Ovary (tissue), 9 donors: ENCODE results near the gene MYO5B. TPM values are rescaled to one million over a fixed set of nuclear protein-coding genes. Genes with fewer than 3 reads are reported as not detected.
"Not testable (repeated sequence)": the region's sequence is repeated elsewhere in the genome, so short reads cannot be mapped to it uniquely, and the experiment has no call there.

Experiments
- DNase-seq, 5 donors: peaks; one replicate each; pipeline ENCODE4 v3.0.0-alpha.2; 2019 to 2020
- H3K27ac ChIP-seq, 2 donors: fragments of 200-600 bp; one replicate each; pipeline versions ENCODE4 v1.5.1 to v1.8.0; 2019 to 2022
- H3K27me3 ChIP-seq: fragments of 200-600 bp; one replicate; pipeline ENCODE4 v1.8.0; 2022
- H3K36me3 ChIP-seq: fragments of 200-600 bp; sonication (generic); one replicate; pipeline ENCODE4 v1.5.1; 2019
- H3K4me1 ChIP-seq: one replicate; pipeline ENCODE4 v1.8.1; 2013; ENCODE audit warnings: mild to moderate bottlenecking, moderate library complexity; ENCODE audit not compliant: insufficient read depth
- H3K4me3 ChIP-seq: fragments of 200-600 bp; sonication (generic); one replicate; pipeline ENCODE4 v1.5.1; 2017
- H3K9me3 ChIP-seq, 2 donors: fragments of 200-600 bp in 1 of 2; sonication (generic) in 1 of 2; one replicate each; pipeline versions ENCODE4 v1.5.1 to v1.8.1; 2013 to 2019; ENCODE audit warnings: mild to moderate bottlenecking in 1 of 2, moderate library complexity in 1 of 2
- CTCF ChIP-seq, 3 donors: fragments of 450-650 bp in 2 of 3; fragments of 200-600 bp in 1 of 3; IDR thresholded peaks; one replicate each; pipeline versions ENCODE4 v1.5.1 to v1.8.0; 2016 to 2022; ENCODE audit warnings: antibody characterized with exemption in 3 of 3, mild to moderate bottlenecking in 1 of 3
- EP300 ChIP-seq: sonication (generic); formaldehyde crosslinking; IDR thresholded peaks from one replicate; pipeline ENCODE4 v1.6.1; 2017; ENCODE audit warnings: antibody characterized with exemption
- POLR2A ChIP-seq: fragments of 450-650 bp; IDR thresholded peaks from one replicate; pipeline ENCODE4 v1.6.1; 2017; ENCODE audit warnings: antibody characterized with exemption, mild to moderate bottlenecking, moderate library complexity
- WGBS, 3 donors: extraction: QIAGEN DNeasy Blood & Tissue Kit in 1 of 3; methylation state at CpG; one replicate each; pipeline versions ENCODE4 v1.1.5 to v1.1.7; 2013 to 2017; 5-methylcytosine and 5-hydroxymethylcytosine counted together
- intact Hi-C, 4 donors: fragments of 100-400 bp; cut with DNase I; formaldehyde crosslinking; loops; one replicate each; pipeline versions ENCODE4 v1.11.0 to v1.15.1; 2022 to 2023
- polyA plus RNA-seq, 2 donors: library from polyadenylated mRNA; stranded (reverse); fragments of 200-250 nt in 1 of 2; fragments of 350-450 nt in 1 of 2; fragmentation: Illumina TruSeq in 1 of 2; extraction: RNeasy Lipid Tissue Mini Kit (QIAGEN cat#74804) in 1 of 2; gene quantifications; one replicate each; pipeline ENCODE4 v1.2.3, GENCODE V29; 2013 to 2014
- total RNA-seq, 7 donors: library from RNA; depleted of rRNA in 2 of 7; stranded (reverse); fragments of >200 nt in 2 of 7; fragmentation: NEBNext Ultra II Directional in 3 of 7; extraction: Animal tissue kit (Norgen Biotek cat#: 25700) in 3 of 7; gene quantifications; one replicate each; pipeline versions ENCODE4 v1.1.0 to v1.2.4, GENCODE V29; 2016 to 2023
- donor health status: DM: no; HTN: no; CAD: no; lungs with moderate emphysema.
- donor health status: DM: no; HTN: no; CAD: no.
- donor health status: Bipolar disorder and iron deficiency.
- donor health status: DM: yes; HTN: yes; CAD: no.
- donor health status: DM: no; HTN: no; CAD: no.
- donor health status: DM: yes; HTN: yes; CAD: no.

MYO5B gene
- total and polyA plus RNA-seq, 9 donors: 0.25 to 25.5 (median 1.5) TPM

DNA sequence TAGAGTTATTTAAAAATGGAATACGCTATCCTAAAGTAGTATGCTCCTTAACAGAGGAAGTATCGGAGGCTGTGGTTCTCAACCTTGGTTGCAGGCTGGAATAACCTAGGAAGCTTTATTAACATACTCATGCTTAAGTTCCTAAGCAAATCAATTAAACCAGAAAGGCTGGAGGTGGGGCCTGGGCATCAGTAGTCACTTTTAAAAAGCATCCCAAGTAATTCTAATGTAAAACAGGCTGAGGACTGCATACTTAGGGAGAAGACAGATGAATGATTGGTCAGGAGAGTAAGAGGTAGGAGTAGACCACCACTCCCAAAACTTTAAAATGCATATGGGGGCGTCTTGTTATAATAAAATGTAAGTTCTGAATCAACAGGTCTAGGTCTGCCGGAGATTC lies 396.9 kb downstream of the MYO5B start:
- intact Hi-C loops: no loop called here
- no peak for DNase-seq
- Histone ChIP-seq H3K27me3 (no peaks in the 10 kb centered on the region), H3K36me3 (no peaks in the 10 kb centered on the region), H3K9me3 (no peaks in the 10 kb centered on the region), H3K27ac (no peak overlapping the region), H3K4me3 (no peak overlapping the region), H3K4me1 (no peaks in the 10 kb centered on the region)
- WGBS, 3 donors: 95 to 98% (median 96%) methylated on average over 4 of the region's 4 CpGs
- TF ChIP-seq POLR2A (no peak), EP300 (no peak), CTCF (IDR thresholded peaks at IDR 0.05) (no peak)

DNA sequence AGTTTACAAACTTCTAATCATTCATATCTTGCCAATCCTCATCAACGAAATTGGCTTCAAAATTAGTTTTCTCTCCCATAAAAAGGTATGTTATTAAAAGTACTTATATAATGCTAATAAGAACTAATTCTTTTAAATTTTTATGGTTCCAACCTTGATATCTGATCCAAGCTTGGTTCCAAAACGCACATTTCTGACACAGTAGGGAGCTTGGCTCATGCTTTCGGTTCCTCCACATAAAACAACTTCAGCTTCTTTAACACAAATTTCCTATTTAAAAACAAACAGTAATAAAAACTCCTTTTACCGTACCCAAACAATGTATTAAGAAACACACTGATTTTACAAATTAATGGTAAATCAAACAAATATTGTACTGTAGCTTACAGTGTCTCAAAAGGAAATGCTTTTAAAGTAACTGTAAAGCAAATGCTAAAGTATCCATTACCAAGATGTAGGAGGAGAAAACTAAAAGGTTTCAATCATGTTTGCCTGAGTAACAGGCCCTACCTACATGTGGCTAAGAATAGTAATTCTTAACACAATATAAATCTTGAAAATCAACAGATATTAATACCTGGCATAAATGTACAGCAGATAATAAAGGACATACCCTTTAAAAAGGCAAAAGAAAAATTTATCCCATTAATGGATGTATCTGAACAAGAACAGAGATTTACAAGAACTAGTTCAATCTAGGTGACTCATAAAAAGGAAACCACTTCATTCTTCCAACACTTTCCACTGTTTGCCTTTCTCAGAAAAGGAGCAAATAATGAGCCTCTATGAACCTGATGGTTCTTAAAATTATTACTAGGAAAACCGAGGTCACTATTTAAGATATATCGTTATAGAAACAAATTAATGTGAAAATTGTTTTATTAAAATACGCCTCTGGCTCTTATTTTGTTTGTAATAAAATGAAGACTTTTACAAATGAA lies 399.1 kb downstream of the MYO5B start:
- Histone ChIP-seq H3K36me3 (no peaks in the 10 kb centered on the region), H3K9me3 (no peaks in the 10 kb centered on the region), H3K27ac (no peak overlapping the region), H3K27me3 (no peaks in the 10 kb centered on the region), H3K4me3 (no peak overlapping the region), H3K4me1 (no peaks in the 10 kb centered on the region)
- whole genome bisulfite sequencing, 3 donors: 78 to 88% (median 86%) methylated on average over 7 of the region's 7 CpGs
- DNase-seq: no peak
- intact Hi-C loops: no loop called here
- TF ChIP-seq EP300 (no peak), POLR2A (no peak), CTCF (IDR thresholded peaks at IDR 0.05) (no peak)

DNA sequence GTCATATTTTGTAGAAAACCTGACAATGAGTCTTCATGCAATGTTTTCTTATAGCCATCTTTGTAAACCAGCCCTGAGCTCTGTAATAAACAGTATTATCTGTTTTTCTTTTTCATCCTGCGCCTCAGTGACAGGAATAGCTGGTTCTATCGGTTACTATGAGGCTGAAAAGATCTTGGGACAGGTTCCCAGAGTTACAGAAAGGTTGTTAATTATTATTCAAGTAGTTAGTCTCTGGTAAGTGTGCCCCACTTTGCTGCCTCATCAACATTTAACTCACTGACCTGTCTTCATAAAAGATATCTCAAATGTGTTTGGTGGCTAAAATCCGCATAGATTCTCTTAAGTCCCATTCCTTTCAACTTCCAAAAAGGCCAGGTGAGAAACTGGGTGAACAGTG lies 400.2 kb downstream of the MYO5B start:
- DNase-seq: no peak

DNA sequence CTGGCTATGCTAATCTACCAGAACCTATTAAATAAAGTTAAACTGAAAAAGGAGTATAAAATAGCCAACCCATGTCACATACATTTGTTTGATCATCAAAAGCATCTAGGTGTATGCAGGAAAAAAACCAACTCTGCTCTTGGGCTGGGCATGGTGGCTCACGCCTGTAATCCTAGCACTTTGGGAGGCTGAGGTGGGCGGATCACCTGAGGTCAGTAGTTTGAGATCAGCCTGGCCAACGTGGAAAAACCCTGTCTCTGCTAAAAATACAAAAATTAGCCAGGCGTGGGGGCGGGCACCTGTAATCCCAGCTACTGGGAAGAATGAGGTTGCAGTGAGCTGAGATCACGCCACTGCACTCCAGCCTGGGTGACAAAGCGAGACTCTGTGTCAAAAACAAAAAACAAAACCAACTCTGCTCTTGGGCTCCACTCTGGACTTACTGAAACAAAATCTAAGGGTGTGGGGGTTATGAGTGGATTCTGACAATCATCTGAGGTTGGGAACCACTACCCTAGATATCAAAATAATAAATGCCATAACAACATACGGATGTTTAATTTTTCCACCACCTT lies 405.3 kb downstream of the MYO5B start:
- not testable (repeated sequence) for H3K27me3 ChIP-seq, H3K4me1 ChIP-seq, DNase-seq, H3K9me3 ChIP-seq, H3K36me3 ChIP-seq, H3K4me3 ChIP-seq, H3K27ac ChIP-seq
- intact Hi-C loops: loop anchor here in 1 of 4 donors (10.0 kb wide), 1 partner anchor 275 kb away; no protein-coding TSS in a partner anchor
- WGBS, 3 donors: 88 to 92% (median 88%) methylated on average over 8 of the region's 8 CpGs

More for the DNA sequence above, 400.2 kb downstream of the MYO5B start:
- intact Hi-C loops: no loop called here
- Histone ChIP-seq H3K27me3 (no peaks in the 10 kb centered on the region), H3K4me3 (no peak overlapping the region), H3K4me1 (no peaks in the 10 kb centered on the region), H3K9me3 (no peaks in the 10 kb centered on the region), H3K36me3 (no peaks in the 10 kb centered on the region), H3K27ac (no peak overlapping the region)
- no peak for TF ChIP-seq EP300
- TF ChIP-seq POLR2A: no peak
- TF ChIP-seq CTCF (IDR thresholded peaks at IDR 0.05): no peak
- 75 to 82% (median 78%) methylated on average over 3 of the region's 3 CpGs for WGBS, 3 donors
